GM21825 (cell line): ENCODE data around the gene GFY.
"Not testable (repeated sequence)": the region's sequence is repeated elsewhere in the genome, so short reads cannot be mapped to it uniquely, and the experiment has no call there.

Source experiments
- ATAC-seq: cut with Tn5 transposase; IDR thresholded peaks from one replicate; pipeline ENCODE4 v1.9.1; 2021; ENCODE audit warnings: mild to moderate bottlenecking, moderate library complexity; ENCODE audit not compliant: unreplicated experiment

The GFY gene

GRCh38 chr19:49443366-49444099, 18.3 kb downstream of the GFY start:
- ATAC-seq: peak; percentile 62

GRCh38 chr19:49444100-49444700, 19.0 kb downstream of the GFY start:
- not testable (repeated sequence) for ATAC-seq

GRCh38 chr19:49445997-49446396, 20.8 kb downstream of the GFY start:
- ATAC-seq: no peak

- no peak for ATAC-seq
Measured at GRCh38 chr19:49447485-49448431, 22.6 kb downstream of the GFY start.

GRCh38 chr19:49448432-49448786, 23.2 kb downstream of the GFY start:
- no peak for ATAC-seq

- no peak for ATAC-seq
Measured at GRCh38 chr19:49450405-49450804, 25.2 kb downstream of the GFY start.

GRCh38 chr19:49451430-49452181, 26.4 kb downstream of the GFY start, which contains the start of gene PIH1D1:
PIH1D1 (minus strand) TSS chr19:49451814; CDS start chr19:49451574, 240 bp downstream.
- peak; percentile 57 for ATAC-seq

GRCh38 chr19:49453013-49453756, 28.0 kb downstream of the GFY start, which contains the start of gene ALDH16A1:
ALDH16A1 (plus strand) TSS chr19:49453225; CDS start chr19:49453332, 107 bp downstream.
- peak; percentile 84 for ATAC-seq

- no peak for ATAC-seq
Measured at GRCh38 chr19:49453757-49454240, 28.6 kb downstream of the GFY start.

GRCh38 chr19:49455773-49456172, 30.6 kb downstream of the GFY start:
- no peak for ATAC-seq

- no peak for ATAC-seq
Measured at GRCh38 chr19:49456326-49456725, 31.1 kb downstream of the GFY start.

- ATAC-seq: no peak
Measured at GRCh38 chr19:49458567-49458903, 33.3 kb downstream of the GFY start.

- ATAC-seq: no peak
Measured at GRCh38 chr19:49459388-49459787, 34.2 kb downstream of the GFY start.

GRCh38 chr19:49461130-49461529, 35.9 kb downstream of the GFY start:
- not testable (repeated sequence) for ATAC-seq

GRCh38 chr19:49461656-49462055, 36.5 kb downstream of the GFY start:
- ATAC-seq: no peak

- no peak for ATAC-seq
Measured at GRCh38 chr19:49462492-49462891, 37.3 kb downstream of the GFY start.

- ATAC-seq: no peak
Measured at GRCh38 chr19:49463960-49464740, 39.0 kb downstream of the GFY start.

GRCh38 chr19:49465371-49465770, 40.2 kb downstream of the GFY start:
- ATAC-seq: no peak

- ATAC-seq: no peak
Measured at GRCh38 chr19:49468199-49468598, 43.0 kb downstream of the GFY start.
